ENCODE data around the gene TANK.
A peak's percentile ranks its signal among the peaks of the same experiment; 100 is the strongest.

DNA sequence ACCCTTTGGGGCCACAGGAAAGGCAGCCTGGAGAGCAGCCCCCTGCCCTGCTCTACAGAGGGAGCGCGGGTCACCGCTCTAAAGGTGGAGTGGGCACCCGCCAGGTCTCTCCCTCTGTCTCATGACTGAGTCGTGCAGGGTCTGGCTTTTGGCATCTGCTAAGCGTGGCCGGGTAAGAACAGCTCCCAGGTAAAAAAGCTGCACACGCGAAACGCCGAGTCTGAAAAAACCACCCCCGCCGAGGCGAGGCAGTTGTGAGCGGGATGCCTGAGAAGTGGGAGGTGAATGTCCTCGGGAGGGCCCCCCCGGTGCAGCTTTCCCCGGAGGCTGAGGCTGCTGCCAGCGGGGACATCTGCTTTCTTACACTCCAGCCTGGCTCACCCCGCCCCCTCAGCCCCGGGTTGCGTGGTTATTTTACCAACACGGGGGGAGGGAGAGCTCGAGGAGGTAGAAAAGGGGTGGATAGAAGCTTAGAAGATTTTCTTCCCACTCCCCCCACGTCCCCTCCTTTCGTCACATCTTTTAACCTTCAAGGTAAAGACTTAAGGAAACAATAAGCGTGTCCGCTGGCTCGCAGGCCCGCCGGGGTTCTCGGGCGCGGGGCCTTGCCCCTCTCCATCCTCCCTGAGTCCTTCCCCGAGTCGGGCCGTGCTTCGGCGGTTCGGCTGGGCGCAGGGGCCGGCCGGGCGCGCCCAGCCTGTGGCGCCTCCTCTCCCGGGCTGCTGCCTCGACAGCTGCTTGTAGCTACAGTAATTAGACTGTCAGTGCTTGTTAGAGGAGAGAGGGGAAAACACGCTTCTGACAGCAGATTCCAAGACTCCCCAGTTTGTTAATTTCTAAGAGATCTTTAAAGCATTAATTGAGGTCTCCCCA is 77.4 kb downstream of the TANK start:
- no peak for TF ChIP-seq EZH2 (IDR thresholded peaks at IDR 0.05; ENCODE audit: borderline replicate concordance, insufficient read depth, low read length, poor library complexity, severe bottlenecking)
- TF ChIP-seq EP300 (conservative IDR thresholded peaks at IDR 0.05; ENCODE audit: poor library complexity, severe bottlenecking) = no peak
- TF ChIP-seq, protein P1, sequence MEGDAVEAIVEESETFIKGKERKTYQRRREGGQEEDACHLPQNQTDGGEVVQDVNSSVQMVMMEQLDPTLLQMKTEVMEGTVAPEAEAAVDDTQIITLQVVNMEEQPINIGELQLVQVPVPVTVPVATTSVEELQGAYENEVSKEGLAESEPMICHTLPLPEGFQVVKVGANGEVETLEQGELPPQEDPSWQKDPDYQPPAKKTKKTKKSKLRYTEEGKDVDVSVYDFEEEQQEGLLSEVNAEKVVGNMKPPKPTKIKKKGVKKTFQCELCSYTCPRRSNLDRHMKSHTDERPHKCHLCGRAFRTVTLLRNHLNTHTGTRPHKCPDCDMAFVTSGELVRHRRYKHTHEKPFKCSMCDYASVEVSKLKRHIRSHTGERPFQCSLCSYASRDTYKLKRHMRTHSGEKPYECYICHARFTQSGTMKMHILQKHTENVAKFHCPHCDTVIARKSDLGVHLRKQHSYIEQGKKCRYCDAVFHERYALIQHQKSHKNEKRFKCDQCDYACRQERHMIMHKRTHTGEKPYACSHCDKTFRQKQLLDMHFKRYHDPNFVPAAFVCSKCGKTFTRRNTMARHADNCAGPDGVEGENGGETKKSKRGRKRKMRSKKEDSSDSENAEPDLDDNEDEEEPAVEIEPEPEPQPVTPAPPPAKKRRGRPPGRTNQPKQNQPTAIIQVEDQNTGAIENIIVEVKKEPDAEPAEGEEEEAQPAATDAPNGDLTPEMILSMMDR (IDR thresholded peaks at IDR 0.05; ENCODE audit: poor library complexity, severe bottlenecking) = no peak
- TF ChIP-seq MXI1 (conservative IDR thresholded peaks at IDR 0.05; ENCODE audit: poor library complexity, severe bottlenecking) = peak; percentile 19
- TF ChIP-seq TAF1 (IDR thresholded peaks at IDR 0.05; ENCODE audit: low read depth) = no peak
- no peak for TF ChIP-seq RAD21 (conservative IDR thresholded peaks at IDR 0.05)
- TF ChIP-seq, protein P2, sequence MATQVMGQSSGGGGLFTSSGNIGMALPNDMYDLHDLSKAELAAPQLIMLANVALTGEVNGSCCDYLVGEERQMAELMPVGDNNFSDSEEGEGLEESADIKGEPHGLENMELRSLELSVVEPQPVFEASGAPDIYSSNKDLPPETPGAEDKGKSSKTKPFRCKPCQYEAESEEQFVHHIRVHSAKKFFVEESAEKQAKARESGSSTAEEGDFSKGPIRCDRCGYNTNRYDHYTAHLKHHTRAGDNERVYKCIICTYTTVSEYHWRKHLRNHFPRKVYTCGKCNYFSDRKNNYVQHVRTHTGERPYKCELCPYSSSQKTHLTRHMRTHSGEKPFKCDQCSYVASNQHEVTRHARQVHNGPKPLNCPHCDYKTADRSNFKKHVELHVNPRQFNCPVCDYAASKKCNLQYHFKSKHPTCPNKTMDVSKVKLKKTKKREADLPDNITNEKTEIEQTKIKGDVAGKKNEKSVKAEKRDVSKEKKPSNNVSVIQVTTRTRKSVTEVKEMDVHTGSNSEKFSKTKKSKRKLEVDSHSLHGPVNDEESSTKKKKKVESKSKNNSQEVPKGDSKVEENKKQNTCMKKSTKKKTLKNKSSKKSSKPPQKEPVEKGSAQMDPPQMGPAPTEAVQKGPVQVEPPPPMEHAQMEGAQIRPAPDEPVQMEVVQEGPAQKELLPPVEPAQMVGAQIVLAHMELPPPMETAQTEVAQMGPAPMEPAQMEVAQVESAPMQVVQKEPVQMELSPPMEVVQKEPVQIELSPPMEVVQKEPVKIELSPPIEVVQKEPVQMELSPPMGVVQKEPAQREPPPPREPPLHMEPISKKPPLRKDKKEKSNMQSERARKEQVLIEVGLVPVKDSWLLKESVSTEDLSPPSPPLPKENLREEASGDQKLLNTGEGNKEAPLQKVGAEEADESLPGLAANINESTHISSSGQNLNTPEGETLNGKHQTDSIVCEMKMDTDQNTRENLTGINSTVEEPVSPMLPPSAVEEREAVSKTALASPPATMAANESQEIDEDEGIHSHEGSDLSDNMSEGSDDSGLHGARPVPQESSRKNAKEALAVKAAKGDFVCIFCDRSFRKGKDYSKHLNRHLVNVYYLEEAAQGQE (IDR thresholded peaks at IDR 0.05; ENCODE audit: borderline replicate concordance) = no peak
- no peak for TF ChIP-seq SMC3 (conservative IDR thresholded peaks at IDR 0.05; ENCODE audit: poor library complexity)
- peak; percentile 66 for TF ChIP-seq POLR2AphosphoS5 (IDR thresholded peaks at IDR 0.05)
